ENCODE measurements around the gene WDR83.

The WDR83 gene

GRCh38 chr19:12715929-12716328, 49.3 kb downstream of the WDR83 start:
- no peak for DNase-seq (ENCODE audit: low spot score)

- DNase-seq (ENCODE audit: low spot score) = no peak
Observed at GRCh38 chr19:12720296-12720695, 53.7 kb downstream of the WDR83 start.

GRCh38 chr19:12720851-12721655, 54.4 kb downstream of the WDR83 start:
- no peak for DNase-seq (ENCODE audit: low spot score)

GRCh38 chr19:12721656-12722565, 55.3 kb downstream of the WDR83 start:
- no peak for DNase-seq (ENCODE audit: low spot score)

- peak; percentile 99 for DNase-seq (ENCODE audit: low spot score)
Observed at GRCh38 chr19:12722566-12723380, 56.2 kb downstream of the WDR83 start.

- DNase-seq (ENCODE audit: low spot score) = no peak
Observed at GRCh38 chr19:12723381-12723640, 56.7 kb downstream of the WDR83 start.

- peak; percentile 24 for DNase-seq (ENCODE audit: low spot score)
Observed at GRCh38 chr19:12723641-12724426, 57.2 kb downstream of the WDR83 start, which contains the start of gene TNPO2. Gene TNPO2 (minus strand): TSS chr19:12723932. CDS start chr19:12720977, 2,955 bp downstream.

Measured in hematopoietic multipotent progenitor cell treated with erythropoietin and hydrocortisone succinate and interleukin-3 and kit ligand, for 17 days (in vitro differentiated cells).